Right lobe of liver (tissue), 6 donors: Measurements from ENCODE around the gene FDXACB1. TPM values are rescaled to one million over a fixed set of nuclear protein-coding genes. Genes with fewer than 3 reads are reported as not detected.

Experiments
- ATAC-seq, 4 donors: fragments of 200-7000 bp; cut with Tn5 transposase; one replicate each; pipeline ENCODE4 v1.9.1; 2020; ENCODE audit warnings: mild to moderate bottlenecking in 4 of 4, moderate library complexity in 4 of 4
- DNase-seq, 3 donors: peaks; one replicate each; pipeline ENCODE4 v3.0.0-alpha.2; 2020
- H3K27ac ChIP-seq, 3 donors: fragments of 200-600 bp; one replicate each; pipeline ENCODE4 v1.8.0; 2022
- H3K27me3 ChIP-seq, 2 donors: fragments of 200-600 bp; one replicate each; pipeline ENCODE4 v1.8.0; 2022
- H3K36me3 ChIP-seq, 4 donors: fragments of 200-600 bp; sonication (generic) in 1 of 4; one replicate each; pipeline versions ENCODE4 v1.5.1 to v1.8.0; 2017 to 2022; ENCODE audit warnings: control low read depth in 1 of 4
- H3K4me1 ChIP-seq, 4 donors: fragments of 200-600 bp; sonication (generic) in 1 of 4; one replicate each; pipeline versions ENCODE4 v1.5.1 to v1.8.0; 2017 to 2022; ENCODE audit warnings: control low read depth in 1 of 4
- H3K4me3 ChIP-seq, 3 donors: fragments of 200-600 bp; one replicate each; pipeline ENCODE4 v1.8.0; 2022
- H3K9me3 ChIP-seq, 4 donors: fragments of 200-600 bp; sonication (generic) in 1 of 4; one replicate each; pipeline versions ENCODE4 v1.5.1 to v1.8.0; 2017 to 2022; ENCODE audit warnings: control low read depth in 1 of 4
- CTCF ChIP-seq, 4 donors: fragments of 200-600 bp in 3 of 4; fragments of 450-650 bp in 1 of 4; IDR thresholded peaks; one replicate each; pipeline versions ENCODE4 v1.5.1 to v1.8.0; 2016 to 2022; ENCODE audit warnings: antibody characterized with exemption in 4 of 4, mild to moderate bottlenecking in 2 of 4
- POLR2A ChIP-seq: fragments of 450-650 bp; IDR thresholded peaks from one replicate; pipeline ENCODE4 v1.6.1; 2017; ENCODE audit warnings: antibody characterized with exemption, mild to moderate bottlenecking
- WGBS: methylation state at CpG from one replicate; pipeline ENCODE4 v1.1.6; 2018; ENCODE audit warnings: low coverage, low lambda C conversion rate; ENCODE audit not compliant: insufficient coverage; ENCODE audit errors: missing lambda C conversion rate; 5-methylcytosine and 5-hydroxymethylcytosine counted together
- intact Hi-C, 2 donors: fragments of 100-400 bp; cut with DNase I; formaldehyde crosslinking; loops; one replicate each; pipeline versions ENCODE4 v1.11.2 to v1.14.1; 2022
- total RNA-seq, 6 experiments: library from RNA; depleted of rRNA in 2 of 6; stranded (reverse); fragments of >200 nt in 2 of 6; fragmentation: NEBNext Ultra II Directional in 3 of 6; extraction: Animal tissue kit (Norgen Biotek cat#: 25700) in 3 of 6; gene quantifications; one replicate each; pipeline versions ENCODE4 v1.1.0 to v1.2.4, GENCODE V29; 2016 to 2023
- donor health status: DM: no; HTN: yes; CAD: no.
- donor health status: DM: no; HTN: no; CAD: no.
- donor health status: DM: no; HTN: no; CAD: no.
- donor health status: DM: no; HTN: yes; CAD: no.
- donor health status: DM: no; HTN: yes; CAD: no.

Gene FDXACB1
- total RNA-seq, 6 experiments from 2014 or later = 0.90 to 1.3 (median 1.1) TPM

GRCh38 chr11:111910676-111911562 is 32.0 kb upstream of the FDXACB1 start:
- no peak for TF ChIP-seq POLR2A
- no peak for TF ChIP-seq CTCF (IDR thresholded peaks at IDR 0.05)
- Histone ChIP-seq H3K4me1 (no peaks in the 10 kb centered on the region), H3K4me3 (peak overlapping the region in 1 of 3 donors; percentile 7), H3K27ac (peak overlapping the region in 2 of 3 donors; percentile 21 to 29), H3K9me3 (no peaks in the 10 kb centered on the region), H3K27me3 (no peaks in the 10 kb centered on the region), H3K36me3 (no peaks in the 10 kb centered on the region)
- ATAC-seq (no peak), DNase-seq (no peak)
- 48% methylated on average over 8 of the region's 9 CpGs for WGBS
- intact Hi-C loops = no loop called here

GRCh38 chr11:111909378-111909777 is 30.4 kb upstream of the FDXACB1 start:
- no peaks in the 10 kb centered on the region for H3K36me3 ChIP-seq
- H3K4me3 ChIP-seq = no peak overlapping the region
- intact Hi-C loops = no loop called here
- ATAC-seq (no peak), DNase-seq (no peak)
- TF ChIP-seq POLR2A = no peak
- H3K27me3 ChIP-seq = no peaks in the 10 kb centered on the region
- WGBS = 79% methylated on average over 5 of the region's 5 CpGs
- no peaks in the 10 kb centered on the region for H3K4me1 ChIP-seq
- H3K27ac ChIP-seq = no peak overlapping the region
- H3K9me3 ChIP-seq = no peaks in the 10 kb centered on the region

GRCh38 chr11:111908639-111909305 is 29.8 kb upstream of the FDXACB1 start:
- no peaks in the 10 kb centered on the region for H3K27me3 ChIP-seq
- H3K9me3 ChIP-seq = no peaks in the 10 kb centered on the region
- H3K27ac ChIP-seq = no peak overlapping the region
- H3K36me3 ChIP-seq = no peaks in the 10 kb centered on the region
- TF ChIP-seq CTCF (IDR thresholded peaks at IDR 0.05) (no peak), POLR2A (no peak)
- ATAC-seq (no peak), DNase-seq (no peak)
- WGBS = 74% methylated on average over 5 of the region's 5 CpGs
- no peak overlapping the region for H3K4me3 ChIP-seq
- no peaks in the 10 kb centered on the region for H3K4me1 ChIP-seq
- intact Hi-C loops = no loop called here

GRCh38 chr11:111906680-111907079 is 27.7 kb upstream of the FDXACB1 start:
- intact Hi-C loops = no loop called here
- TF ChIP-seq CTCF (IDR thresholded peaks at IDR 0.05) (no peak), POLR2A (no peak)
- Histone ChIP-seq H3K9me3 (no peaks in the 10 kb centered on the region), H3K27ac (no peak overlapping the region), H3K4me1 (no peaks in the 10 kb centered on the region), H3K4me3 (no peak overlapping the region), H3K27me3 (no peaks in the 10 kb centered on the region), H3K36me3 (no peaks in the 10 kb centered on the region)
- 100% methylated on average over 1 of the region's 1 CpG for WGBS
- DNase-seq = no peak
- ATAC-seq = no peak

GRCh38 chr11:111905411-111905810 is 26.4 kb upstream of the FDXACB1 start:
- no peak for DNase-seq
- no peaks in the 10 kb centered on the region for H3K36me3 ChIP-seq
- intact Hi-C loops = no loop called here
- H3K9me3 ChIP-seq = no peaks in the 10 kb centered on the region
- H3K4me1 ChIP-seq = no peaks in the 10 kb centered on the region
- 53% methylated on average over 2 of the region's 2 CpGs for WGBS
- H3K27me3 ChIP-seq = no peaks in the 10 kb centered on the region
- H3K27ac ChIP-seq = no peak overlapping the region
- TF ChIP-seq POLR2A (no peak), CTCF (IDR thresholded peaks at IDR 0.05) (no peak)
- no peak overlapping the region for H3K4me3 ChIP-seq
- ATAC-seq = no peak
